Brain pericyte (primary cell): ENCODE results near the gene CD24.

Experiments used
- DNase-seq: peaks from one replicate; pipeline ENCODE4 v3.0.0-alpha.2; 2012; ENCODE audit warnings: low read depth, low spot score

The CD24 gene

GRCh38 chr6:106967936-106968555, 6.5 kb downstream of the CD24 start:
- DNase-seq, result no peak

GRCh38 chr6:106966671-106967640, 7.6 kb downstream of the CD24 start:
- DNase-seq, result no peak

- DNase-seq, result no peak
These were observed 8.3 kb downstream of the CD24 start for GRCh38 chr6:106966229-106966628.

GRCh38 chr6:106964954-106965353, 9.6 kb downstream of the CD24 start:
- DNase-seq, result no peak

- DNase-seq, result no peak
These were observed 10.4 kb downstream of the CD24 start for GRCh38 chr6:106964099-106964498.

- DNase-seq, result no peak
These were observed 11.0 kb downstream of the CD24 start for GRCh38 chr6:106963544-106963943.

- no peak for DNase-seq
These were observed 12.7 kb downstream of the CD24 start for GRCh38 chr6:106961801-106962200.

GRCh38 chr6:106961136-106961535, 13.4 kb downstream of the CD24 start:
- no peak for DNase-seq

- DNase-seq, result no peak
These were observed 14.5 kb downstream of the CD24 start for GRCh38 chr6:106959985-106960384.

- DNase-seq, result no peak
These were observed 34.7 kb downstream of the CD24 start for GRCh38 chr6:106939848-106940247.

GRCh38 chr6:106939208-106939607, 35.3 kb downstream of the CD24 start:
- no peak for DNase-seq

- no peak for DNase-seq
These were observed 46.8 kb downstream of the CD24 start for GRCh38 chr6:106927531-106928398.

- DNase-seq, result no peak
These were observed 48.6 kb downstream of the CD24 start for GRCh38 chr6:106925948-106926347.

GRCh38 chr6:106924694-106925523, 49.6 kb downstream of the CD24 start:
- DNase-seq, result no peak

- DNase-seq, result no peak
These were observed 51.9 kb downstream of the CD24 start for GRCh38 chr6:106922626-106923025.
